Ishikawa (cell line): ENCODE results near the gene RNF114.

Source experiments
- CEBPB ChIP-seq: IDR thresholded peaks from 2 replicates; pipeline ENCODE4 v1.6.1; 2012
- CREB1 ChIP-seq: IDR thresholded peaks from 2 replicates; pipeline ENCODE4 v1.6.1; 2012; ENCODE audit warnings: low read depth
- EGR1 ChIP-seq: IDR thresholded peaks from 2 replicates; pipeline ENCODE4 v1.6.1; 2012
- EP300 ChIP-seq: IDR thresholded peaks from 2 replicates; pipeline ENCODE4 v1.6.1; 2012; ENCODE audit warnings: borderline replicate concordance
- FOXM1 ChIP-seq: IDR thresholded peaks from 2 replicates; pipeline ENCODE4 v1.6.1; 2012; ENCODE audit warnings: low read depth, borderline replicate concordance
- NFIC ChIP-seq: IDR thresholded peaks from 2 replicates; pipeline ENCODE4 v1.6.1; 2012
- RAD21 ChIP-seq: IDR thresholded peaks from 2 replicates; pipeline ENCODE4 v1.6.1; 2012; ENCODE audit warnings: low read depth
- TAF1 ChIP-seq: IDR thresholded peaks from 2 replicates; pipeline ENCODE4 v1.6.1; 2012; ENCODE audit warnings: low read depth, mild to moderate bottlenecking
- TCF12 ChIP-seq: IDR thresholded peaks from 2 replicates; pipeline ENCODE4 v1.6.1; 2012; ENCODE audit warnings: low read depth
- TEAD4 ChIP-seq: IDR thresholded peaks from 2 replicates; pipeline ENCODE4 v1.6.1; 2012
- ZBTB7A ChIP-seq: IDR thresholded peaks from 2 replicates; pipeline ENCODE4 v1.6.1; 2012; ENCODE audit warnings: low read depth
- TF ChIP-seq, protein P1 (sequence below): IDR thresholded peaks from 2 replicates; pipeline ENCODE4 v1.6.1; 2012
- TF ChIP-seq, protein P2 (sequence below): IDR thresholded peaks from 2 replicates; pipeline ENCODE4 v1.6.1; 2012; ENCODE audit warnings: low read depth, mild to moderate bottlenecking
- TF ChIP-seq, protein P3 (sequence below): IDR thresholded peaks from 2 replicates; pipeline ENCODE4 v1.6.1; 2012

Gene RNF114

DNA sequence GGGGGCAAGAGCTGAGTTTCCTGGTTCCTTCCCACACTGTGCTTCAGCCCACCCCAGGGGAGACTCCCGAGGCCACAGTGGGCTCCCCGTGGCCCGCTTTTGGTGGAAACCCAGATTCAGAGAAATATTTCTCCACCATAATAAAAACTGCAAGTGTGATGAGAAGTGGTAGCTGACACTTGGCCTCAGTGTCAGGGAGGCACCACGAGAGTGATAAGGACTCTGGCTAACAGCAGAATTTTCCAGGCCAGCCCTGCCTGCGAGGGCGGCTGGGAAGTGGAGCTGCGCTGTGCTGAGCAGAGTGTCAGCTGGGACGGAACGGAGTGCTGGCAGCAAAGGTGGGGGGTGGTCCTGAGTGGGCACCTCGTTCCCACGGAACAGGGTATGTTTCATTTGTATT is 43.4 kb upstream of the RNF114 start:
- no peak for TF ChIP-seq RAD21
- TF ChIP-seq, protein P1, sequence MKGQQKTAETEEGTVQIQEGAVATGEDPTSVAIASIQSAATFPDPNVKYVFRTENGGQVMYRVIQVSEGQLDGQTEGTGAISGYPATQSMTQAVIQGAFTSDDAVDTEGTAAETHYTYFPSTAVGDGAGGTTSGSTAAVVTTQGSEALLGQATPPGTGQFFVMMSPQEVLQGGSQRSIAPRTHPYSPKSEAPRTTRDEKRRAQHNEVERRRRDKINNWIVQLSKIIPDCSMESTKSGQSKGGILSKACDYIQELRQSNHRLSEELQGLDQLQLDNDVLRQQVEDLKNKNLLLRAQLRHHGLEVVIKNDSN = no peak
- TF ChIP-seq, protein P2, sequence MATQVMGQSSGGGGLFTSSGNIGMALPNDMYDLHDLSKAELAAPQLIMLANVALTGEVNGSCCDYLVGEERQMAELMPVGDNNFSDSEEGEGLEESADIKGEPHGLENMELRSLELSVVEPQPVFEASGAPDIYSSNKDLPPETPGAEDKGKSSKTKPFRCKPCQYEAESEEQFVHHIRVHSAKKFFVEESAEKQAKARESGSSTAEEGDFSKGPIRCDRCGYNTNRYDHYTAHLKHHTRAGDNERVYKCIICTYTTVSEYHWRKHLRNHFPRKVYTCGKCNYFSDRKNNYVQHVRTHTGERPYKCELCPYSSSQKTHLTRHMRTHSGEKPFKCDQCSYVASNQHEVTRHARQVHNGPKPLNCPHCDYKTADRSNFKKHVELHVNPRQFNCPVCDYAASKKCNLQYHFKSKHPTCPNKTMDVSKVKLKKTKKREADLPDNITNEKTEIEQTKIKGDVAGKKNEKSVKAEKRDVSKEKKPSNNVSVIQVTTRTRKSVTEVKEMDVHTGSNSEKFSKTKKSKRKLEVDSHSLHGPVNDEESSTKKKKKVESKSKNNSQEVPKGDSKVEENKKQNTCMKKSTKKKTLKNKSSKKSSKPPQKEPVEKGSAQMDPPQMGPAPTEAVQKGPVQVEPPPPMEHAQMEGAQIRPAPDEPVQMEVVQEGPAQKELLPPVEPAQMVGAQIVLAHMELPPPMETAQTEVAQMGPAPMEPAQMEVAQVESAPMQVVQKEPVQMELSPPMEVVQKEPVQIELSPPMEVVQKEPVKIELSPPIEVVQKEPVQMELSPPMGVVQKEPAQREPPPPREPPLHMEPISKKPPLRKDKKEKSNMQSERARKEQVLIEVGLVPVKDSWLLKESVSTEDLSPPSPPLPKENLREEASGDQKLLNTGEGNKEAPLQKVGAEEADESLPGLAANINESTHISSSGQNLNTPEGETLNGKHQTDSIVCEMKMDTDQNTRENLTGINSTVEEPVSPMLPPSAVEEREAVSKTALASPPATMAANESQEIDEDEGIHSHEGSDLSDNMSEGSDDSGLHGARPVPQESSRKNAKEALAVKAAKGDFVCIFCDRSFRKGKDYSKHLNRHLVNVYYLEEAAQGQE = no peak
- TF ChIP-seq TAF1 = no peak
- TF ChIP-seq EGR1 = no peak
- TF ChIP-seq FOXM1 = no peak
- TF ChIP-seq TCF12 = no peak

DNA sequence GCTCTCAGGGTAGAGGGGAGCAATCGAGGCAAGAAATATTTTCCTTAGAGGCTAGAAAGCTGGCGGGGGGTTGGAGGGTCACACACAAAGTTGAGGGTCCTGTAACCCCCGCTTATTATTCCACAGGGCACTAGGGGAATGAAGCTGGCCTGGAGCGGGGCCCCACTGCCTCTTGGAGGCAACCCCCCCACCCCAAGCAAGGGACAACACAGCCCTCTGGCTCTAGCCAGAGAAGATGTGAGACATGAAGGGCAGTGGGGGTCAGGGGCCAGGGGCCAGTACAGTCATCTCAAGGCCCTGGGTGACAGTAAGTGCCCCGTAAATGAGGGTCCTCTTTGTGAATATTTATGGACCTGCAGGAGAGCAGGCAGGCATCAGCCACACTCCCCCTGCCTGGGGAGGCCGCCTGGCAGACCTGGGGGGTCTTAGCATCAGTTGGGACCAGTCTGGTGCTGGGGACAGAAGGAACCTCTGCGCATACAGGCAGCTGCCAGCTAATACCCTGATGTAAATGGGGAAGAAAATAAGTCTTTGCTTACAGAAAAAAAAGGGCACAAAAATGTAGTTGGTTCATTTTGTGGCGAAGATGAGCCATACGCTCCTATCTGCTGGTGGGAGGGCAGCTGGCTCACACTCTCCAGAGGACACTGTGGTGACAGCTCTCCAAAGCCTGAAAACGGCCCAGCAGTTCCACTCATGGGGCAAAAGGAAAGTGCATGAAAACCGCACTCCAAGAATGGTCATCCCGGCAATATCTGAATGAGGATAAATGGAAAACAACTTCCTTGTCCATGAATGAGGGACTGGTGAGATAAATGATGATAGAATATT is 42.7 kb upstream of the RNF114 start:
- TF ChIP-seq TEAD4 (no peak), CEBPB (no peak), TCF12 (no peak), TAF1 (no peak), RAD21 (no peak), EP300 (no peak), ZBTB7A (no peak), CREB1 (no peak), NFIC (no peak), FOXM1 (no peak), EGR1 (no peak)
- TF ChIP-seq, protein P3, sequence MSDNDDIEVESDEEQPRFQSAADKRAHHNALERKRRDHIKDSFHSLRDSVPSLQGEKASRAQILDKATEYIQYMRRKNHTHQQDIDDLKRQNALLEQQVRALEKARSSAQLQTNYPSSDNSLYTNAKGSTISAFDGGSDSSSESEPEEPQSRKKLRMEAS = no peak
- TF ChIP-seq, protein P2 = no peak
- TF ChIP-seq, protein P1 = no peak

DNA sequence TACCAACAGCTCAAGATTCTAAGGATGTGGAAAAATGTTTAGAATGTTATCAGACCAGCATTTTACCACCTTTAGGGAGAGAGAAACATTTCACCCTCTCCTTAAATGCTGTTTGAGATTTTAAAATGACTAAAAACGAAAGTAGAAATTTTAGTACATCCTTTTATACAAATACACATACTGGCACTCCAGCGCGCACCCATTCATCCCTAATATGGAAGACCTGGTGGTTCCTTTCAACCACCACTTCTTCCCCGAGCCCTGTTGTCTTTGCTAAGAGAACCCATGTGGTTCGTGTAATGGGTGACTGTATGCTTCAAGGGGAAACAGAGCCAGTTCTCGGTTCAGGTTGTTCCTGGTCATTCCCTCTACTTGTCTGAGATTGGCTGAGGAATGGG is 42.1 kb upstream of the RNF114 start:
- no peak for TF ChIP-seq CREB1
- TF ChIP-seq, protein P2 = no peak
- TF ChIP-seq TAF1 = no peak
- TF ChIP-seq EGR1 = no peak

DNA sequence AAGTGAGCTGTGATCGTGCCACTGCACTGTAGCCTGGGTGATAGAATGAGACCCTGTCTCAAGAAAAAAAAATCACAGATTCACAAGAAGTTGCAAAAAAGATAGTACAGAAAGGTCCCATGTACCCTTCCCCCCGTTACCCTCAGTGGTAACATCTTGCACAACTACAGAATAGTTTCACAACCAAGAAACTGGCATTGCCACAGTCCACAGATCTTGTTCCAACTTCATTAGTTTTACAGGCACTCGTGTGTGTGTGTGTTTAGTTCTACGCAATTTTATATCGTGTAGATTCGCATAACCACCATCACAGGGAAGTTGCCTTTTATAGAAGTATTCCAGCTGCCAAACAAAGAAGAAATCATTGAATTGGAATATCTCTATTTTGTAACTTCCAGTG is 40.0 kb upstream of the RNF114 start:
- no peak for TF ChIP-seq FOXM1
- TF ChIP-seq, protein P3 = no peak
- TF ChIP-seq EP300 = no peak
- no peak for TF ChIP-seq RAD21
- TF ChIP-seq, protein P1 = no peak
- no peak for TF ChIP-seq NFIC
- TF ChIP-seq TAF1 = no peak
